Endothelial cell of umbilical vein (primary cell): ENCODE results near the gene PCDH15. TPM values are rescaled to one million over a fixed set of nuclear protein-coding genes. Genes with fewer than 3 reads are reported as not detected.

Experiments used
- BruUV-seq: library from RNA; stranded (reverse); fragments of 400-500 nt; replicated peaks from 2 replicates; lab custom pipeline; 2021; lab: Mats Ljungman, UMichigan
- CTCF ChIA-PET: fragments of 300-600, 350-600 bp; sonication (Branson Sonifier 250); formaldehyde crosslinking; loops from one replicate; lab custom pipeline; 2021; ENCODE audit warnings: antibody characterized with exemption, inconsistent platforms; lab: Charles Lee
- POLR2A ChIA-PET: fragments of 300-600, 350-600 bp; sonication (Branson Sonifier 250); formaldehyde crosslinking; loops from one replicate; lab custom pipeline; 2021; ENCODE audit warnings: antibody characterized with exemption, inconsistent platforms; lab: Charles Lee
- DNase-seq: peaks from one replicate; pipeline ENCODE4 v3.0.0-alpha.2; 2011; ENCODE audit warnings: low read depth, low spot score
- FAIRE-seq: peaks from 2 replicates; lab custom pipeline; 2011; peaks lifted over from hg19 to GRCh38; lab: Jason Lieb, UNC
- H2AFZ ChIP-seq: 2 replicates; pipeline ENCODE4 v1.6.0; 2012; ENCODE audit warnings: low read depth, low read length, control low read depth, inconsistent platforms
- H3K27ac ChIP-seq: 2 replicates; pipeline ENCODE4 v1.5.1; 2011; ENCODE audit warnings: low read depth, mild to moderate bottlenecking, control low read depth, low read length, moderate library complexity; ENCODE audit not compliant: insufficient read depth
- H3K27me3 ChIP-seq, 2 experiments: 2 replicates each; pipeline versions ENCODE4 v1.6.0 to v1.6.1; 2011; ENCODE audit warnings: low read length in 2 of 2, mixed read lengths in 1 of 2; ENCODE audit not compliant: control insufficient read depth in 2 of 2, insufficient read depth in 2 of 2
- H3K36me3 ChIP-seq, 2 experiments: 2 replicates in 1 of 2; 3 replicates in 1 of 2; pipeline ENCODE4 v1.5.1; 2011; ENCODE audit warnings: low read length in 2 of 2, mild to moderate bottlenecking in 1 of 2, moderate library complexity in 1 of 2; ENCODE audit not compliant: control insufficient read depth in 2 of 2, insufficient read depth in 2 of 2; ENCODE audit errors: extremely low read depth in 1 of 2
- H3K4me1 ChIP-seq: 3 replicates; pipeline ENCODE4 v1.5.1; 2011; ENCODE audit warnings: mild to moderate bottlenecking, low read length; ENCODE audit not compliant: control insufficient read depth, insufficient read depth; ENCODE audit errors: extremely low read depth
- H3K4me2 ChIP-seq: 2 replicates; pipeline ENCODE4 v1.6.1; 2011; ENCODE audit warnings: low read length, control low read depth, mixed read lengths; ENCODE audit not compliant: insufficient read depth
- H3K4me3 ChIP-seq, 3 experiments: fragments of 200-600 bp in 1 of 3; sonication (generic), shearing (Covaris generic) in 1 of 3; replicated peaks in 1 of 3; 2 replicates each; pipeline ENCODE4 v1.5.1; 2011 to 2016; ENCODE audit warnings: control low read depth in 3 of 3, low read length in 3 of 3, mild to moderate bottlenecking in 2 of 3, inconsistent platforms in 1 of 3, low read depth in 1 of 3, moderate library complexity in 1 of 3; ENCODE audit not compliant: insufficient read depth in 1 of 3
- H3K79me2 ChIP-seq: 2 replicates; pipeline ENCODE4 v1.6.0; 2012; ENCODE audit warnings: low read length, inconsistent platforms; ENCODE audit not compliant: control insufficient read depth, insufficient read depth
- H3K9ac ChIP-seq: replicated peaks from 2 replicates; pipeline ENCODE3; 2011; ENCODE audit warnings: low read length, control low read depth; ENCODE audit not compliant: insufficient read depth; ENCODE audit errors: extremely low read depth
- H3K9me1 ChIP-seq: replicated peaks from 3 replicates; pipeline ENCODE4 v1.6.0; 2011; ENCODE audit warnings: mild to moderate bottlenecking, low read length; ENCODE audit not compliant: control insufficient read depth, insufficient read depth; ENCODE audit errors: extremely low read depth
- H3K9me3 ChIP-seq: replicated peaks from 2 replicates; pipeline ENCODE4 v1.5.1; 2012; ENCODE audit warnings: low read length, inconsistent platforms; ENCODE audit not compliant: control insufficient read depth, insufficient read depth
- H4K20me1 ChIP-seq: replicated peaks from 2 replicates; pipeline ENCODE3; 2011; ENCODE audit warnings: mild to moderate bottlenecking, low read length; ENCODE audit not compliant: control insufficient read depth, insufficient read depth; ENCODE audit errors: extremely low read depth
- EZH2 ChIP-seq: IDR thresholded peaks from 2 replicates; pipeline ENCODE4 v1.6.1; 2012; ENCODE audit warnings: borderline replicate concordance, low read depth, mild to moderate bottlenecking, moderate library complexity, low read length, inconsistent platforms; ENCODE audit not compliant: severe bottlenecking
- FOS ChIP-seq: IDR thresholded peaks from 2 replicates; pipeline ENCODE4 v1.6.1; 2011; ENCODE audit warnings: mild to moderate bottlenecking, low read length, moderate library complexity, borderline replicate concordance; ENCODE audit not compliant: insufficient read depth
- GATA2 ChIP-seq: IDR thresholded peaks from 2 replicates; pipeline ENCODE4 v1.7.0; 2011; ENCODE audit warnings: low read depth, mild to moderate bottlenecking, moderate library complexity, mixed read lengths, low read length; ENCODE audit not compliant: insufficient read length, insufficient read depth
- JUN ChIP-seq: IDR thresholded peaks from 2 replicates; pipeline ENCODE4 v1.6.1; 2011; ENCODE audit warnings: borderline replicate concordance, low read depth; ENCODE audit not compliant: insufficient read length, insufficient read depth
- MYC ChIP-seq: IDR thresholded peaks from one replicate; pipeline ENCODE4 v1.6.1; 2011; ENCODE audit warnings: mild to moderate bottlenecking, low read depth, low read length
- POLR2A ChIP-seq: IDR thresholded peaks from 2 replicates; pipeline ENCODE4 v1.6.1; 2012; ENCODE audit warnings: low read depth, mild to moderate bottlenecking, control low read depth, low read length
- POLR2AphosphoS5 ChIP-seq: IDR thresholded peaks from 2 replicates; pipeline ENCODE4 v1.6.1; 2012; ENCODE audit warnings: low read depth, mild to moderate bottlenecking, control low read depth, low read length, moderate library complexity; ENCODE audit not compliant: insufficient read depth
- dilution Hi-C: fragments of 300-500 bp; cut with MboI; formaldehyde crosslinking; loops from one replicate; pipeline ENCODE4 v1.15.0; 2019; ENCODE audit warnings: low sequenced_read_pairs; ENCODE audit not compliant: extremely low pct_ligation_motif_present
- intact Hi-C: fragments of 100-400 bp; cut with micrococcal nuclease; formaldehyde crosslinking; loops from one replicate; pipeline ENCODE4 v1.10.0; 2022
- polyA plus RNA-seq, 4 experiments: library from polyadenylated mRNA; depleted of rRNA in 3 of 4; stranded (reverse) in 3 of 4; unstranded in 1 of 4; fragments of >200 nt; gene quantifications; 2 replicates each; pipeline versions ENCODE4 v1.2.1 to v1.2.3, GENCODE V29; 2011 to 2012; ENCODE audit warnings: missing spikeins in 1 of 4
- total RNA-seq: library from RNA; stranded (reverse); gene quantifications from 2 replicates; pipeline ENCODE4 v1.2.3, GENCODE V29; 2021
- TF ChIP-seq, protein P1 (sequence below), 2 donors: IDR thresholded peaks; 1 replicate in 1 of 2; 2 replicates in 1 of 2; pipeline ENCODE4 v1.5.1; 2011; ENCODE audit warnings: low read length in 2 of 2, mild to moderate bottlenecking in 2 of 2, moderate library complexity in 2 of 2, control low read depth in 1 of 2, inconsistent platforms in 1 of 2, low read depth in 1 of 2; ENCODE audit not compliant: insufficient read depth in 1 of 2; ENCODE audit errors: extremely low read depth in 1 of 2
- TF ChIP-seq, protein P2 (sequence below): IDR thresholded peaks from 2 replicates; pipeline ENCODE4 v1.6.1; 2011; ENCODE audit not compliant: insufficient read depth, insufficient read length

PCDH15 gene
- total and polyA plus RNA-seq, 2 donors (not counting 3 experiments of a cell fraction or from before 2014, with no cell fraction given) = 0.04 TPM; not detected in 1

DNA sequence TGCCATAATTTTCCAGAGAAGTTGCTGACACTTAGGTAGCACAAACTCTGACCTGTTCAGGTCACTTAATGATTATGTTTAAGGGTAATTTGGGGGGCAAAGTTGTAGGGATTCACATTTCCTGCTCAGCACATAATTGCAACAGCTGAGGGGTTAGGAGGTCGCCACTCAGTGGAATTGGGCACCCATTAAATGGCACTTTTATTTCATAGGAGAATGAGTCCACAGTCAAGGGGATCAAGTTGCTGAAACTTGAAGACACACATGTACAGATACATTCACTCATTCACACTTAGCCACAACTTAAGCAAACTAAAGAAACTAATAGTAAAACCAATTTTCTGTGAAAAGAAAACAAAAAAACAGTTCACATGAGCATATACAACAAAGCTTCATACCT is 1.5 kb downstream of the PCDH15 start:
- Histone ChIP-seq H3K4me1 (peaks cover 19% of the 10 kb centered on the region), H3K27ac (no peak overlapping the region), H3K9me1 (no peaks in the 10 kb centered on the region), H4K20me1 (no peaks in the 10 kb centered on the region), H3K9me3 (no peaks in the 10 kb centered on the region), H2AFZ (no peak overlapping the region), H3K4me3 (no peak overlapping the region), H3K36me3 (no peaks in the 10 kb centered on the region), H3K79me2 (no peaks in the 10 kb centered on the region), H3K9ac (no peak overlapping the region), H3K4me2 (no peak overlapping the region), H3K27me3 (no peaks in the 10 kb centered on the region)
- FAIRE-seq (no peak), DNase-seq (no peak)
- ChIA-PET POLR2A (no interaction called here), CTCF (no interaction called here)
- intact Hi-C loops (no loop called here), dilution Hi-C loops (no loop called here)
- BruUV-seq = no TSS peak
- TF ChIP-seq GATA2 = no peak
- TF ChIP-seq EZH2 = no peak
- TF ChIP-seq, protein P1, sequence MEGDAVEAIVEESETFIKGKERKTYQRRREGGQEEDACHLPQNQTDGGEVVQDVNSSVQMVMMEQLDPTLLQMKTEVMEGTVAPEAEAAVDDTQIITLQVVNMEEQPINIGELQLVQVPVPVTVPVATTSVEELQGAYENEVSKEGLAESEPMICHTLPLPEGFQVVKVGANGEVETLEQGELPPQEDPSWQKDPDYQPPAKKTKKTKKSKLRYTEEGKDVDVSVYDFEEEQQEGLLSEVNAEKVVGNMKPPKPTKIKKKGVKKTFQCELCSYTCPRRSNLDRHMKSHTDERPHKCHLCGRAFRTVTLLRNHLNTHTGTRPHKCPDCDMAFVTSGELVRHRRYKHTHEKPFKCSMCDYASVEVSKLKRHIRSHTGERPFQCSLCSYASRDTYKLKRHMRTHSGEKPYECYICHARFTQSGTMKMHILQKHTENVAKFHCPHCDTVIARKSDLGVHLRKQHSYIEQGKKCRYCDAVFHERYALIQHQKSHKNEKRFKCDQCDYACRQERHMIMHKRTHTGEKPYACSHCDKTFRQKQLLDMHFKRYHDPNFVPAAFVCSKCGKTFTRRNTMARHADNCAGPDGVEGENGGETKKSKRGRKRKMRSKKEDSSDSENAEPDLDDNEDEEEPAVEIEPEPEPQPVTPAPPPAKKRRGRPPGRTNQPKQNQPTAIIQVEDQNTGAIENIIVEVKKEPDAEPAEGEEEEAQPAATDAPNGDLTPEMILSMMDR (IDR thresholded peaks at IDR 0.05; ENCODE audit: extremely low read depth in 1 of 2, insufficient read depth in 1 of 2, low read depth in 1 of 2, low read length in 2 of 2) = no peak
- no peak for TF ChIP-seq POLR2A
- no peak for TF ChIP-seq JUN
- TF ChIP-seq MYC = no peak
- TF ChIP-seq FOS = no peak
- TF ChIP-seq POLR2AphosphoS5 = no peak
- TF ChIP-seq, protein P2, sequence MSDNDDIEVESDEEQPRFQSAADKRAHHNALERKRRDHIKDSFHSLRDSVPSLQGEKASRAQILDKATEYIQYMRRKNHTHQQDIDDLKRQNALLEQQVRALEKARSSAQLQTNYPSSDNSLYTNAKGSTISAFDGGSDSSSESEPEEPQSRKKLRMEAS = no peak
